Hematopoietic multipotent progenitor cell treated with erythropoietin and hydrocortisone succinate and interleukin-3 and kit ligand, for 6 days (in vitro differentiated cells): ENCODE measurements around the gene MTCH2.

ENCODE experiments used
- DNase-seq: peaks from one replicate; pipeline ENCODE4 v3.0.0-alpha.2; 2015

MTCH2 gene

GRCh38 chr11:47589118-47589517 lies 53.2 kb downstream of the MTCH2 start:
- no peak for DNase-seq

DNA sequence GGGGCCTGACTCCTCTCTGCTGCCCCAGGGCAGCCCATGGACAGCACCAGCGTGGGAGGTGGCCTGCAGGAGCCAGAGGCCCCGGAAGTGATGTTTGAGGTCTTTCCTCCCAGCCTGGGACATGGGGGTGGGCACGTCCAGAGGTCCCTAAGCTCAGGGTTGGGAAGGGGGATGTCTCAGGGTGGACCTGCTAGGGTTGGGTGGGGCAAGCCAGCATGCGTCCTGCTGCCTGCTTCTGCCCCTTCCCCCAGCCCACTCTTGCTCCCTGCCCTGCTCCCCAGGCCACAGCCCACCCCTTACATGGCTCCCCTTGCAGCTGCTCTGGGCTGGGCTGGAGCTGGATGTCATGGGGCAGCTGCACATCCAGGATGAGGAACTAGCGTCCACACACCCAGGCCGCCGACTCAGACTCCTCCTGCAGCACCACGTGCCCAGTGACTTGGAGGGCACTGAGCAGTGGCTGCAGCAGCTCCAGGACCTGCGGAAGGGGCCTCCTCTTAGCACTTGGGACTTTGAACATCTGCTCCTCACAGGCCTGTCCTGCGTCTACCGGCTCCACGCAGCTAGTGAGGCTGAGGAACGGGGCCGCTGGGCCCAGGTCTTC lies 54.5 kb downstream of the MTCH2 start:
- peak; percentile 65 for DNase-seq

DNA sequence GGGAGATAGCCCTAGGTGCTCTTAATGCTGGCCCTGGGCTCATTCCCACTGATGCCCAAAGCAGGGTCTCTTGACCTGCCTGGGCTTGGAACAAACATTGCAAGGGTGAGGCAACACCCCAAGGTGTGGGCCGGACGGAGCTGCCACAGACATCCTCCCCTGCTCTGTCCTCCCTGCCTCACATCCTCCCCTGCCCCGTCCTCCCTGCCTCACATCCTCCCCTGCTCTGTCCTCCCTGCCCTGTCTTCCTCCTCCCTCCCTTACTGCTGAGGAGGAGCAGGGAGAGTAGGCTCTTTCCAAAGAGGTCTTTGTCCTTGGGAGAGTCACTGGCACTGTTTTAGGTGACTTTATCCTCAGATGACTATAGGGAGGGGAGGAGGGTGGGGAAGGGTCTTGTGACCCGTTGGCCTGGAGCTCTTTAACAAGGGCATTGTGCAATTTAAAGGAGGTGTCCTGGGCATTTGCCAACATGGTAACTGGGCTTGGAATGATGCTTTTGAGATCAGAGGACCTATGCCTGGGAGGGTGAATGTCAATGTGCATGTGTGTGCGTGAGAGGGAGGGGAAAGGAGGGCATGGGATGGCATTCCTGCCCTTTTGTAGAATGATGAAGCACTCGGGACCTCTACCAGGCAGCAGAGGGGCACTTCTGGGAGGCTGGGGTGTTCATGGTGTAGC lies 55.2 kb downstream of the MTCH2 start:
- no peak for DNase-seq

GRCh38 chr11:47586098-47586855 lies 56.1 kb downstream of the MTCH2 start, which contains the start of gene FAM180B:
Gene FAM180B, plus strand, starts transcription at chr11:47586678. Its CDS starts 91 bp downstream, at chr11:47586769.
- DNase-seq: no peak

DNA sequence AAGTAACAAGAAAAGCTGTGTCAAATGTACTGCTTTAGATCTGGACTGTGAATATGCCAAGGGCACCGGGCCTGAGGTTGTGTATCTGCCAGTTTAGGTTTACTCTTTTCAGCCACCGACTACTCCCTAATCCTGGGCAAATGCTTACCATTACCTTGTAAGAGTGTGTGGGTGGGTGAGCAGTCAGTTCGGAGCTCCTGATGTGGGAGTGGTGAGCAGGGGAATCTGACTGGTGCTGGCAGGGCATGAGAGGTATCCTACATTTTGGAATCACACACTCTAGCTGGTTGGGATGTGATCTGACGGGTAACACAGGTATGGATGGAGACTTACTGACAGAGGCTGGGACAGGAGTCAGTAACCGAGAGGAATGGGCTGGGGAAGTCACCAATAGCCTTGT lies 58.5 kb downstream of the MTCH2 start:
- no peak for DNase-seq

- peak; percentile 93 for DNase-seq
Measured at GRCh38 chr11:47578524-47579494, 63.5 kb downstream of the MTCH2 start, which contains the start of the genes KBTBD4 and NDUFS3. Gene KBTBD4, minus strand, starts transcription at chr11:47578970. Its CDS starts 19 bp downstream, at chr11:47578951. Gene NDUFS3, plus strand, starts transcription at chr11:47579074. Its CDS starts 18 bp downstream, at chr11:47579092.

DNA sequence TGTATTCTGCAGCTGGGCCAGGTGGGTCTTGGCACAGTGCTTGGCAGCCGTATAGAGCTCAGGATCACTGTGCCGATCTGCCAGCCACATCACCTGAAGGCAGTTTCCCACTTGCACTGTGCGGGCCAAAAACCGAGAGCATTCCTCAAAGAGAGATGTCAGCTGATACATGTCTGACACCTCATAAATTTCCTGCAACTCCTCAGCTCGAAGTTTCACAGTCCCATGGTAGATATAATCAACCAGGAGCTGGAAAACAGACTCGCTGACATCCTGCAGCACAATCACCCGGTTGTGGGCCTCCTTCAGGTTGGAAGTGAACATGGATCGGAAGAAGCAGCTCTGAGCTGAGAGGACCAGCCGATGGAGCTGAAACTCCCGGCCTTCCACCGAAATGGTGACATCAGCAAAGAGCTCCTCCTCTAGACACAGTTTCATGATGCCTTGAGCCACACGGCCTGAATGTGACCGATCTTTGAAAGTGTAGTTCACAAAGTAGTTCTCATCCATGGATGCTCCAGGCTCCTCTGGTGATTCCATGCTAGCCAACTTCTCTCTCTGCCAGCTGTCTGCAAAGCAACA lies 64.8 kb downstream of the MTCH2 start:
- no peak for DNase-seq

DNA sequence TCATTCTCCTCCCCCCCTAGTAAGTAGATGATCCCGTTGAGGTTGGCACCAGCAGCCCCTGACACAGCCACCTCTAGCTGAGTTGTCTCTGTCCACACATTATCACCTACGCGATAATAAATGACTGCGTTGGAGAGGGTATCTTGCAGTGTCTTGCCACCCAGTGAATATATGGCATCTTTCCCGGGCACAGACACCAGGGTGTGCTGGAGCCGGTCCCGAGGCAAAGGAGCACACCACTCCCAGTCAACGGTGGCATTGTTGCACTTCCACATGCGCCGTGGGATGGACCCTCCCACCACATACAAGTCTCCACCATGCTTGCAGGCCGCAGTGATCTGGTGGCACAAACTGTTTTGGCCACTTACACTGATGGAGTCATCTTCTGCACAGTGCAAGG lies 69.0 kb downstream of the MTCH2 start:
- no peak for DNase-seq

DNA sequence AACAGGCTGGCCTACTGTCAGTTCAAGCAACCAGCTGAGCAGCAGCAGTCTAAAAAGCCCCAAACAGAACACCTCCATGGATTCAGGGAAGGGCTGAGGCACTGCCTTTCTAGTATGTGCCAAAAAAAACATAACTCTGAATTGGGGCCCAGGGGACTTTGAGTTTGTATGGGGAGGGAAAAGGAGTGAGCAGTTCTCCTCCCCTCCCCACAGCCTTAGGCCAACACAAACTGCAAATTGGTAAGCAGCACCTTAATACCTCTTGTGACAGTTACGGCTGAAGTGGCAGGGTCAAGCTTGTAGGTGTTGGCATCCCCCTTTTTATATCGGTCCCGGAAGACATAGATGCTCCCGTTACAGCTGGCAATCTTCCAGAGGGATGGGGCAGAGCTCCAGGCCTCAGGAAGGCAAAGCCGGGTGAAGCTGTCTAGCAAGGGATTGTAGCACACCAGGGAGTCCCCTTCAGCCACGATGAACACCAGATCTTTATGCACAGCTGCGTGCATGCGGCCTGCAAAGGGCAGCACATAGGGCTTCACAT lies 69.6 kb downstream of the MTCH2 start:
- DNase-seq: no peak

GRCh38 chr11:47571895-47572294 lies 70.5 kb downstream of the MTCH2 start:
- DNase-seq: no peak

DNA sequence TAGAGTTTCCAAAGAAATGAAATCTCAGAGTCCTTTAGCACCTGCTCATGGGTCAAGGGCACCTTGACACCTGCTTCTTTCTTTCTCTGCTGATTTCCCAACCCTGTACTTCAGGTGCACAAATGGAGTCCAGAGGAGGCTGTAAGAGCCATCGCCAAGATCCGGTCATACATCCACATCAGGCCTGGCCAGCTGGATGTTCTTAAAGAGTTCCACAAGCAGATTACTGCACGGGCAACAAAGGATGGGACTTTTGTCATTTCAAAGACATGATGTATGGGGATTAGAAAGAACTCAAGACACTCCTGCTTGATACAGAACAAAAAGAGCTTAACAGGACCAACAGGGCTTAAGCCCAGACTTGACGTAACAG lies 71.0 kb downstream of the MTCH2 start:
- DNase-seq: no peak

GRCh38 chr11:47570651-47571356 lies 71.6 kb downstream of the MTCH2 start:
- no peak for DNase-seq

DNA sequence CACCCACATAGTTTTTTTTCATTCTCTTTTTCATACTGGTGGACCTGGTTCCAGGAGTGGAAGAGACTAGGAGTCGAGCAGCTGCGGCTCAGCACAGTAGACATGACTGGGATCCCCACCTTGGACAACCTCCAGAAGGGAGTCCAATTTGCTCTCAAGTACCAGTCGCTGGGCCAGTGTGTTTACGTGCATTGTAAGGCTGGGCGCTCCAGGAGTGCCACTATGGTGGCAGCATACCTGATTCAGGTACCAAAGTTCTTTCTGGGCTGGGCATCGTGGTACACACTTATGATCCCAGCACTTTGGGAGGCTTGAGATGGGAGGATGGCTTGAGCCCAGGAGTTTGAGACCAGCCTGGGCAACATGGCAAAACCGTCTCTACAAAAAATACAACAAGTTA lies 72.7 kb downstream of the MTCH2 start:
- no peak for DNase-seq
